ENCODE results near the gene HLA-DRA.

The HLA-DRA gene

DNA sequence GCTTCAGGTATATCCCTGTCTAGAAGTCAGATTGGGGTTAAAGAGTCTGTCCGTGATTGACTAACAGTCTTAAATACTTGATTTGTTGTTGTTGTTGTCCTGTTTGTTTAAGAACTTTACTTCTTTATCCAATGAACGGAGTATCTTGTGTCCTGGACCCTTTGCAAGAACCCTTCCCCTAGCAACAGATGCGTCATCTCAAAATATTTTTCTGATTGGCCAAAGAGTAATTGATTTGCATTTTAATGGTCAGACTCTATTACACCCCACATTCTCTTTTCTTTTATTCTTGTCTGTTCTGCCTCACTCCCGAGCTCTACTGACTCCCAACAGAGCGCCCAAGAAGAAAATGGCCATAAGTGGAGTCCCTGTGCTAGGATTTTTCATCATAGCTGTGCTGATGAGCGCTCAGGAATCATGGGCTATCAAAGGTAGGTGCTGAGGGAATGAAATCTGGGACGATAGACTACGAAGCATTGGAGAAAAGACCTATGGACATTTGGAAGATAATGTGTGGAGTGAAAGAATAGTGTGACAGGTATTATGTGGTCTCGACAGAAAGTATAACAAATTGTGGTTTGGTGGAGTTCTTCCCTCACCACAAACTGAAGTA lies at the start of gene HLA-DRA:
Gene HLA-DRA (plus strand): TSS at position 286 of the 613 bp plus-strand sequence. CDS start 64 bp downstream, at position 350.
- DNase-seq (ENCODE audit: low read depth in 2 of 2), result no peak

DNA sequence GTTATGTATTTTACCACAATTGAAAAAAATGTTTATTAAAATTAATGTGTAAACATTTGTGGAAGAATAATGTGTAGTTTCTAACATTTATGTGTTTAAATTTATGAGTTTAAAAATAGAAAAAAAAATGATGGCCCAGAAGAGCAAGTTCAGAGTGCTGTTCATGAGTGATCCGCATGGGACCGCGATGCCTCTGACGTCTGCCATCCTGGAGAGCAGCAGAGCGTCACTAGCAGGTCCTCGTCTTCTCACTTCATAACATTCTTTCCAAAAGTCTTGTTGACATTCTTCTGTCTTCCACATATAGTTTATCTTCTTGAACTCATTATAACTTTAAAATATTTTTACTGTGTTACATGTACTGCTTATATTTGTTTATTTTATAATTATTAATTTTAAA lies 48.2 kb upstream of the HLA-DRA start:
- no peak for DNase-seq (ENCODE audit: low read depth in 2 of 2)

DNA sequence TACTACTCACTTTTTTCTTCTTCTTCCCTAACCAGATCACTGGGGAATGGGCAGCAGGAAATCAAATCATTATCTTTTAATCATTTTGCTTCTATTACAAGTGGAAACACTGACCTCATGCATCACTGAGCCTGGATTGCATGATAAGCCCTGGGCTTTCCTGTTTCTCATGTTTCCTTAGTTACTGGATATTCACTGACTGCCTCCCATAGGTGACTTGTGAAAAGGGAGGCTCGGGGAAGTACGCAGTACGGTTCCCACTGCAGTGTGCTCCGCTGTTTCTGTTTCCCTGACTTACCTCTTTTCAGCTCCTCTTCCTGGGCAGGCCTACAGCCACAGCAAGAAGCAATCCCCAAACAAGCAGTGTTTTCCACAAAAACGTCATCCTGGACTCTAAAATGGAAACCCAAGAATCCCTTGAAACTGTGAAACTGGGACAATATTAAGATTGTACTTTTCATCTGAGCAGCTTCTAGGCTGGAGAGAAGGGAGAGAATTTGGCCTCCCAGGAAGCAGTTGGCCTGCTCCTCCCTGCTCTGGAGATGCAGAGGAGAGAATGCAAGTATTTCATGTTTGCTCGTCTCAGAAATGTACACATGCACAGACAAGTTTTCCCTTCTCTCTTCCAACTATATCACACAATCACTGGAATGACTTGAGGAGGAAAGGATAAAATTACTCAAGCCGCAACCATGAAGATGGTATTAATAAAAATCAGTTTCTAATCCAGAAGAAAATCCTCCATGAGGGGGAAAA lies 45.8 kb upstream of the HLA-DRA start:
- DNase-seq (ENCODE audit: low read depth in 2 of 2), result no peak

- no peak for DNase-seq (ENCODE audit: low read depth in 2 of 2)
Measured at GRCh38 chr6:32396028-32396427, 43.7 kb upstream of the HLA-DRA start.

DNA sequence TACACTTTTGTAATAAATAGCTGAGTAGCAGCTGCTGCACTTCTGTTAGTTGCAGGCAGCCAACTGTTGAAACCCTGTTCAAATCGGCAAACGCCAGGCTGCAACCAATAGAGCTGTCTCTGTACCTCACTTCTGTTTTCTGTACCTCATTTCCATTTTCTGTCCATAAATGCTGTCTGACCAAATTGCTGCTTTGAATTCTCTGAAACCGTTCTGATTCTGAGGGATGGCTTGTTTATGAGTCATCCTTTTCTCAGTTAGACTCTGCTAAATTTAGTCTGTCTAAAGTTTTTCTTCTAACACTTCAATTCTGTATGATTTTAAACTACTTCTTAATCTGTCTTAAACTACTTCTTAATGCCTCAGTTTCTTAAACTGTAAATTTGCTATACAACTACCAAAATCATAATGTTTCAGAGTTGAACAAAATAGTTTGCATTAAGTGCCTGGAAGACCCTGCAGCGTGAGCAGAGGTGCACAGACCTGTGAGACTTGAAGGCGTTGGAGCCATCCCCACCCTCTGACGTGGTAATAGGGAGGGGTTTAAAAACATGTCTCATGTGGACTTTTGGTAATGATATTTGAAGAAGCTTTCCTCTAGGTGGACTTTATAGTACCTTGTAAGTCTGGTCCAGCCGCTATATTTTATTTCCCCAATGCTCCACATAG lies 42.3 kb upstream of the HLA-DRA start:
- DNase-seq (ENCODE audit: low read depth in 2 of 2), result no peak

- no peak for DNase-seq (ENCODE audit: low read depth in 2 of 2)
Measured at GRCh38 chr6:32401284-32401963, 38.3 kb upstream of the HLA-DRA start.

- no peak for DNase-seq (ENCODE audit: low read depth in 2 of 2)
Measured at GRCh38 chr6:32402812-32403211, 36.9 kb upstream of the HLA-DRA start.

GRCh38 chr6:32405656-32406055 lies 34.0 kb upstream of the HLA-DRA start:
- DNase-seq (ENCODE audit: low read depth in 2 of 2), result no peak

- no peak for DNase-seq (ENCODE audit: low read depth in 2 of 2)
Measured at GRCh38 chr6:32406197-32406596, 33.5 kb upstream of the HLA-DRA start.

DNA sequence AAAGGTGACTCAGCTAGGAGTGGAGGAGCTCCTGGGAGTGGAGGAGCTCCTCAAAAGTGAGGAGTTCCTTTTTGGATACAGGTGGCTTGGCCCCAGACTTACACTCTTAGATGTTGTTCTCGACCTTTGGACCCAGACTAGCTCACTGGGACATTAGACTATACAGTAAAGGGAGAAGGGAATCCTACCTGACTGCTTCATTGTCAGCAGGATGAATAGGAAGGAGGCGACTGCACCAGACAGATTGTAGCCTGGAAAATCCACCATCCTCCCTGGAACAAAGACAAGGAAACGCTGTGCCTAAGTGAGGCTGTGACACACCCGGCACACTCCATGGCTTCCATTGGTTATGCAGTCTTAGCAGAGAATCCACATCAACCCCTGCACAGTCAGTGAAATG lies 32.8 kb upstream of the HLA-DRA start, which contains the start of gene BTNL2:
Gene BTNL2 (minus strand): TSS at position 325 of the 400 bp plus-strand sequence. CDS start 58 bp downstream, at position 267.
- DNase-seq (ENCODE audit: low read depth in 2 of 2), result no peak

DNA sequence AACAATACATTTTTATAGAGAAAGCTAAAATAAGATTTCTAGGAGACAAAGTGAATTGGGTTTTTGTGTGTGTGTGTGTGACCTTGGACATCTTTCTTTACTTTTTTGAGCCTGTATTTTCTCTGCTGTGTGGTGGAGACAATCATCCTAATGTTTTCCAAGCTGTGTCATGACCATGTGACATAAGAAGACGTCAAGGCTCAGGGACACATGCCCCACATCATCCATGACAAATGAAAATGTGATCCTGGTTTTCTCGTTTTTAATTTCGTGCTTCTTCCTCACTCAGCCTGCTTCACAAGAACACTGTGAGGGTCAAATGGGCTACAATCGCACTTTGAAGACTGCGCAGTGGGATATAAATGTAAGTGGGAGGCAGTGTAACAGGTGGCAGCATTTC lies 28.8 kb upstream of the HLA-DRA start:
- no peak for DNase-seq (ENCODE audit: low read depth in 2 of 2)

- DNase-seq (ENCODE audit: low read depth in 2 of 2), result no peak
Measured at GRCh38 chr6:32411566-32412327, 27.9 kb upstream of the HLA-DRA start.

DNA sequence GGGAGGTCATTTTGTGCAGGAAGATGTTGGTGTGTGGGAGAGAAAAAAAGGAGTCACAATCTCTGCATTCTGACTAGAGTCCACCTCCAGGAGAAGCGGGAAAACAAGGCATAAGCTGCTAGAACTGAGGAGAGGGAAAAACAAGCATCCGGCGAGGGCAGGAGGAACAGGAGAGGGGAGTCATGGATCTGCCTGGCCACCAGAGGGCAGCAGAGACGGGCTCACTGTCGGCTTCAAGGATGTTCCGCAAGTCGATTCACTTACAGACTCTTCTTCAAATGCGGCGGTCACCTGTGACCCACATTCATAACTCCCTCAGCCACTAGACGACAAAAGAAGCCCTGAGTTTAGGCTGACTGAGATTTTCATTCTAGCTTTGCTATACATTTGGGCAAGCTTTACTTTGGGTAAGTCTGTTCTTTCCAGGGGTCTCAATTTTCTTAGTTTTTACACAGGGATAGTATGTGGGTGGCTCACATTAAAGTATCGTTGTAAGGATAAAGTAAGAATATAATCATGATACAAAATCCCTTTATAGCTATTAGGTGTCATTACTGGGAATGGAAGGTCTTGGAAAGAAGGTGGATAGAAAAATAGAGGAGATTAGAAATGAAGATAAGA lies 26.1 kb upstream of the HLA-DRA start:
- peak; percentile 66 to 71 for DNase-seq (ENCODE audit: low read depth in 2 of 2)

- DNase-seq (ENCODE audit: low read depth in 2 of 2), result peak; percentile 58 to 60
Measured at GRCh38 chr6:32415521-32416019, 24.1 kb upstream of the HLA-DRA start.

DNA sequence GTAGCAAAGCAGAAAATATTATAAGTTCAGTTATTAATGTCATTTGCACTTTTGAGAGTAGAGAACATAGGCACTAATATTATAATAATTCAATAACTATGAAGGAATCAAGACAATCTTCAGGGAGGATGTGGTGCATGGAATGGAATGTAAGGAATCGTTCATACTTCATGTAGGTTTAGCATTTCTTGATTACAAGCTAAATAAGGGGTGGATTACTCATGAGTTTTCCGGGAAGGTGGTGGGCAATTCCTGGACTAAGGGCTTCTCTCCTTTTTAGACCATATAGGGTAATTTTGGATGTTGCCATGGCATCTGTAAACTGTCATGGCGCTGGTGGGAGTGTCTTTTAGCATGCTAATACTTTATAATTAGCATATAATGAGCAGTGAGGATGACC lies 23.7 kb upstream of the HLA-DRA start:
- no peak for DNase-seq (ENCODE audit: low read depth in 2 of 2)

DNA sequence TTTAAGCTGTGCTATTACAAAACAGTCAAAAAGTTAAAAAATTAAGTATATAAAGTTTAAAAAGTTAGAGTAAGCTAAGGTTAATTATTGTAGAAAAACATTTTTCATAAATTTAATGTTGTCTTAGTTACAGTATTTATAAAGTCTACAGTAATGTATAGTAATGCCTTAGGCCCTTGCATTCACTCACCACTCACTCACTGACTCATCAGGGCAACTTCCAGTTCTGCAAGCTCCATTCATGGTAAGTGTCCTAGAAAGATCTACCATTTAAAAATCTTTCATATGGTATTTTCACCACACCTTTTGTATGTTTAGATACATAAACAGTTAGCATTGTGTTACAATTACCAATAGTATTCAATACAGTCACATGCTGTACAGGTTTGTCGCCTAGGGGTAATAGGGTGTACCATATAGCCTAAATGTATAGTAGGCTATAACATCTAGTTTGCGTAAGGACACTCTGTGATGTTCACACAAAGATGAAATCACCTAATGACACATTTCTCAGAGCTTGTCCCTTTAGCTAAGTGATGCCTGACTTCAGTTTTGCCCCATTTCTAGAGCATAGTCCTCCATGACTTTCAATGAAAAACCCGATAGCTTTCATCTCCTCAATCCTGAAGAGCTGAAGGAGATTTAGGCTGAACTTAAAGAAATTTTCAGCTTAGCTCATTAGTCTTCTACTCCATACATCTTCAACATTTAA lies 14.9 kb upstream of the HLA-DRA start:
- no peak for DNase-seq (ENCODE audit: low read depth in 2 of 2)

DNA sequence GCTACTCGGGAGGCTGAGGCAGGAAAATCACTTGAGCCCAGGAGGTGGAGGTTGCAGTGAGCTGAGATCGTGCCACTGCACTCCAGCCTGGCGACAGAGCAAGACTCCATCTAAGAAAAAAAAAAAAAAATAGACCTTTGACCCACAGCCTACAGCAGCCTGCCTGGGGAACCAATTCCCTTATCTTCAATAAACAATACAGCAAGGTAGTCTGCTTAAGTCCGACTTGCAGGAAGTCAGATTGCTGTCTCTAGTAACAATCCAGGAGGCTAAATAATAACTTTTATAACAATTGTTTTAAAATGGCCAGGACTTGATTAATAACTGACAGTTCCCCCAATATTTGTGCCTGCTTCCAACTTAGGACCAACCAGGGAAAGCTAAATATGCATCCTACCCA lies 13.3 kb upstream of the HLA-DRA start:
- no peak for DNase-seq (ENCODE audit: low read depth in 2 of 2)

- DNase-seq (ENCODE audit: low read depth in 2 of 2), result no peak
Measured at GRCh38 chr6:32427218-32427617, 12.5 kb upstream of the HLA-DRA start.

GRCh38 chr6:32427934-32428474 lies 11.7 kb upstream of the HLA-DRA start:
- DNase-seq (ENCODE audit: low read depth in 2 of 2), result no peak

DNA sequence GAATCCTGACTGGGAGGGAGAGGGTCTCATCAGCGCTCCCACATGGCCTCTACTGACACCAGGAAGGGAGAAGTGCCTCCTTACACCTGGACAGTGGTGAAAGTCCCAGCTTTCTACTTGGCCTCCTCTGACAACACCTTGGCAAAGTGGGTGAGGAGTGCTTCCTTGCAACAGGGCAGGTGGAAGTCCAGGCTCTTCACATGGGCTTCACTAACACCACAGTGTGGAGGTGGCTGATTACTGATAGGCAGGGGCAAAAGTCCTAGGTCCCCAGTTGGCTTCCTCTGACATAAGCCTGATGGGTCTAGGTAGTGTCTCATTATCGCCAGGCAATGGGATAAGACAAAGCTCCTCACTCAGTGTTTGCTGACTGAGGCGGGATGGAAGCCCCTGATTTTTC lies 9.5 kb upstream of the HLA-DRA start:
- DNase-seq (ENCODE audit: low read depth in 2 of 2), result no peak

Data from stimulated activated CD8-positive, alpha-beta memory T cell treated with anti-CD3 and anti-CD28 coated beads, Interleukin-2, amount 100 ng/mL, for 1 hour (primary cell).